BLaER1 (cell line): ENCODE measurements around the gene SLITRK2.

Experiments used
- H3K27ac ChIP-seq: shearing (Covaris generic); formaldehyde crosslinking; 2 replicates; pipeline ENCODE4 v1.8.1; 2022
- H3K27me3 ChIP-seq: shearing (Covaris generic); formaldehyde crosslinking; 2 replicates; pipeline ENCODE4 v1.8.1; 2022
- H3K36me3 ChIP-seq: shearing (Covaris generic); formaldehyde crosslinking; 2 replicates; pipeline ENCODE4 v1.8.1; 2022
- H3K4me1 ChIP-seq: shearing (Covaris generic); formaldehyde crosslinking; 2 replicates; pipeline ENCODE4 v1.8.1; 2022
- H3K4me2 ChIP-seq: shearing (Covaris generic); formaldehyde crosslinking; 2 replicates; pipeline ENCODE4 v1.8.1; 2022
- H3K4me3 ChIP-seq: shearing (Covaris generic); formaldehyde crosslinking; 2 replicates; pipeline ENCODE4 v1.8.1; 2022
- H3K9ac ChIP-seq: shearing (Covaris generic); formaldehyde crosslinking; 2 replicates; pipeline ENCODE4 v1.8.1; 2022
- H3K9me3 ChIP-seq: shearing (Covaris generic); formaldehyde crosslinking; 2 replicates; pipeline ENCODE4 v1.8.1; 2022
- H4K20me1 ChIP-seq: shearing (Covaris generic); formaldehyde crosslinking; 2 replicates; pipeline ENCODE4 v1.8.1; 2022
- Cebpa-rat ChIP-seq: shearing (Covaris generic); IDR thresholded peaks from 2 replicates; pipeline ENCODE4 v1.8.1; 2022

SLITRK2 gene

GRCh38 chrX:145821291-145821897 is 3.8 kb downstream of the SLITRK2 start:
- Histone ChIP-seq H3K4me1 (no peaks in the 10 kb centered on the region), H3K27me3 (peaks cover 89% of the 10 kb centered on the region), H3K4me3 (no peak overlapping the region), H3K4me2 (no peak overlapping the region), H3K9me3 (peaks cover 10% of the 10 kb centered on the region), H3K36me3 (no peaks in the 10 kb centered on the region), H3K9ac (no peak overlapping the region), H4K20me1 (peaks cover 11% of the 10 kb centered on the region; the same call in 1 of the 2 replicates), H3K27ac (no peak overlapping the region)
- TF ChIP-seq Cebpa-rat = no peak

GRCh38 chrX:145821898-145822571 is 4.4 kb downstream of the SLITRK2 start:
- peaks cover 11% of the 10 kb centered on the region; the same call in 1 of the 2 replicates for H4K20me1 ChIP-seq
- no peak overlapping the region for H3K4me2 ChIP-seq
- H3K36me3 ChIP-seq = no peaks in the 10 kb centered on the region
- H3K27me3 ChIP-seq = peaks cover 87% of the 10 kb centered on the region
- no peak for TF ChIP-seq Cebpa-rat
- H3K9ac ChIP-seq = no peak overlapping the region
- H3K4me1 ChIP-seq = no peaks in the 10 kb centered on the region
- peaks cover 10% of the 10 kb centered on the region for H3K9me3 ChIP-seq
- H3K4me3 ChIP-seq = no peak overlapping the region
- no peak overlapping the region for H3K27ac ChIP-seq

- H3K36me3 ChIP-seq = no peaks in the 10 kb centered on the region
- no peak overlapping the region for H3K4me2 ChIP-seq
- peaks cover 5% of the 10 kb centered on the region for H3K9me3 ChIP-seq
- peaks cover 87% of the 10 kb centered on the region for H3K27me3 ChIP-seq
- H3K27ac ChIP-seq = no peak overlapping the region
- no peak for TF ChIP-seq Cebpa-rat
- no peaks in the 10 kb centered on the region for H3K4me1 ChIP-seq
- no peak overlapping the region for H3K4me3 ChIP-seq
- no peak overlapping the region for H3K9ac ChIP-seq
- H4K20me1 ChIP-seq = peaks cover 11% of the 10 kb centered on the region; the same call in 1 of the 2 replicates
These were observed 5.5 kb downstream of the SLITRK2 start for GRCh38 chrX:145823132-145823531.

- Histone ChIP-seq H3K4me3 (no peak overlapping the region), H3K9me3 (no peaks in the 10 kb centered on the region), H4K20me1 (peaks cover 11% of the 10 kb centered on the region; the same call in 1 of the 2 replicates), H3K27me3 (peaks cover 84% of the 10 kb centered on the region), H3K9ac (no peak overlapping the region), H3K4me1 (no peaks in the 10 kb centered on the region), H3K27ac (no peak overlapping the region), H3K36me3 (no peaks in the 10 kb centered on the region), H3K4me2 (no peak overlapping the region)
- TF ChIP-seq Cebpa-rat = no peak
These were observed 8.3 kb downstream of the SLITRK2 start for GRCh38 chrX:145825896-145826295.

GRCh38 chrX:145826466-145826865 is 8.8 kb downstream of the SLITRK2 start:
- H3K36me3 ChIP-seq = no peaks in the 10 kb centered on the region
- H3K27me3 ChIP-seq = peaks cover 84% of the 10 kb centered on the region
- H4K20me1 ChIP-seq = peaks cover 11% of the 10 kb centered on the region; the same call in 1 of the 2 replicates
- H3K9ac ChIP-seq = no peak overlapping the region
- TF ChIP-seq Cebpa-rat = no peak
- H3K9me3 ChIP-seq = no peaks in the 10 kb centered on the region
- H3K4me2 ChIP-seq = no peak overlapping the region
- no peak overlapping the region for H3K27ac ChIP-seq
- H3K4me1 ChIP-seq = no peaks in the 10 kb centered on the region
- no peak overlapping the region for H3K4me3 ChIP-seq

- H3K27me3 ChIP-seq = peaks cover 80% of the 10 kb centered on the region
- no peaks in the 10 kb centered on the region; the same call in 1 of the 2 replicates for H4K20me1 ChIP-seq
- no peaks in the 10 kb centered on the region for H3K9me3 ChIP-seq
- no peak for TF ChIP-seq Cebpa-rat
- no peak overlapping the region for H3K9ac ChIP-seq
- H3K4me3 ChIP-seq = no peak overlapping the region
- no peak overlapping the region for H3K4me2 ChIP-seq
- H3K36me3 ChIP-seq = no peaks in the 10 kb centered on the region
- no peak overlapping the region for H3K27ac ChIP-seq
- no peaks in the 10 kb centered on the region for H3K4me1 ChIP-seq
These were observed 15.2 kb downstream of the SLITRK2 start for GRCh38 chrX:145832796-145833195.

- no peaks in the 10 kb centered on the region; the same call in 1 of the 2 replicates for H4K20me1 ChIP-seq
- no peak overlapping the region for H3K27ac ChIP-seq
- no peak overlapping the region for H3K4me3 ChIP-seq
- TF ChIP-seq Cebpa-rat = no peak
- H3K4me2 ChIP-seq = no peak overlapping the region
- peaks cover 82% of the 10 kb centered on the region for H3K27me3 ChIP-seq
- no peaks in the 10 kb centered on the region for H3K36me3 ChIP-seq
- H3K9ac ChIP-seq = no peak overlapping the region
- H3K4me1 ChIP-seq = no peaks in the 10 kb centered on the region
- H3K9me3 ChIP-seq = no peaks in the 10 kb centered on the region
These were observed 22.9 kb downstream of the SLITRK2 start for GRCh38 chrX:145840531-145840930.

GRCh38 chrX:145843146-145843904 is 25.7 kb downstream of the SLITRK2 start:
- H3K9me3 ChIP-seq = no peaks in the 10 kb centered on the region
- no peak for TF ChIP-seq Cebpa-rat
- H3K36me3 ChIP-seq = no peaks in the 10 kb centered on the region
- H3K4me2 ChIP-seq = no peak overlapping the region
- H3K4me3 ChIP-seq = no peak overlapping the region
- H3K27me3 ChIP-seq = peaks cover 94% of the 10 kb centered on the region
- H3K27ac ChIP-seq = no peak overlapping the region
- H4K20me1 ChIP-seq = no peaks in the 10 kb centered on the region; the same call in 1 of the 2 replicates
- no peaks in the 10 kb centered on the region for H3K4me1 ChIP-seq
- H3K9ac ChIP-seq = no peak overlapping the region

GRCh38 chrX:145844886-145845285 is 27.3 kb downstream of the SLITRK2 start:
- Histone ChIP-seq H3K27me3 (peaks cover 96% of the 10 kb centered on the region), H3K4me3 (no peak overlapping the region), H3K9ac (no peak overlapping the region), H3K4me2 (no peak overlapping the region), H4K20me1 (no peaks in the 10 kb centered on the region; the same call in 1 of the 2 replicates), H3K27ac (no peak overlapping the region), H3K36me3 (no peaks in the 10 kb centered on the region), H3K9me3 (no peaks in the 10 kb centered on the region), H3K4me1 (no peaks in the 10 kb centered on the region)
- no peak for TF ChIP-seq Cebpa-rat

GRCh38 chrX:145848448-145848847 is 30.8 kb downstream of the SLITRK2 start:
- TF ChIP-seq Cebpa-rat = no peak
- H3K4me1 ChIP-seq = no peaks in the 10 kb centered on the region

More at GRCh38 chrX:145848448-145848847, 30.8 kb downstream of the SLITRK2 start:
- no peak overlapping the region for H3K9ac ChIP-seq
- no peak overlapping the region for H3K27ac ChIP-seq
- H3K4me2 ChIP-seq = no peak overlapping the region
- peaks cover 85% of the 10 kb centered on the region for H3K27me3 ChIP-seq
- H3K9me3 ChIP-seq = no peaks in the 10 kb centered on the region
- no peaks in the 10 kb centered on the region for H3K36me3 ChIP-seq
- H3K4me3 ChIP-seq = no peak overlapping the region
- no peaks in the 10 kb centered on the region; the same call in 1 of the 2 replicates for H4K20me1 ChIP-seq
